Measurements from ENCODE around the gene TP73.

TP73 gene

GRCh38 chr1:3664700-3665375 lies 12.5 kb downstream of the TP73 start:
- Histone ChIP-seq H3K27me3 (ENCODE audit: insufficient read depth, low read depth) (peaks cover 94% of the 10 kb centered on the region), H3K79me2 (ENCODE audit: insufficient read depth, low read depth) (no peaks in the 10 kb centered on the region), H3K4me2 (no peak overlapping the region), H3K27ac (no peak overlapping the region), H2AFZ (ENCODE audit: low read depth) (no peak overlapping the region), H3K36me3 (ENCODE audit: insufficient read depth) (no peaks in the 10 kb centered on the region), H3K4me3 (IDR thresholded peaks at IDR 0.05; ENCODE audit: insufficient read depth, low read depth, low read length) (no peak overlapping the region), H3K9ac (no peak overlapping the region), H3K4me1 (ENCODE audit: low read depth, poor library complexity, severe bottlenecking) (peaks cover 6% of the 10 kb centered on the region), H4K20me1 (ENCODE audit: insufficient read depth) (no peaks in the 10 kb centered on the region)
- TF ChIP-seq, protein P1, sequence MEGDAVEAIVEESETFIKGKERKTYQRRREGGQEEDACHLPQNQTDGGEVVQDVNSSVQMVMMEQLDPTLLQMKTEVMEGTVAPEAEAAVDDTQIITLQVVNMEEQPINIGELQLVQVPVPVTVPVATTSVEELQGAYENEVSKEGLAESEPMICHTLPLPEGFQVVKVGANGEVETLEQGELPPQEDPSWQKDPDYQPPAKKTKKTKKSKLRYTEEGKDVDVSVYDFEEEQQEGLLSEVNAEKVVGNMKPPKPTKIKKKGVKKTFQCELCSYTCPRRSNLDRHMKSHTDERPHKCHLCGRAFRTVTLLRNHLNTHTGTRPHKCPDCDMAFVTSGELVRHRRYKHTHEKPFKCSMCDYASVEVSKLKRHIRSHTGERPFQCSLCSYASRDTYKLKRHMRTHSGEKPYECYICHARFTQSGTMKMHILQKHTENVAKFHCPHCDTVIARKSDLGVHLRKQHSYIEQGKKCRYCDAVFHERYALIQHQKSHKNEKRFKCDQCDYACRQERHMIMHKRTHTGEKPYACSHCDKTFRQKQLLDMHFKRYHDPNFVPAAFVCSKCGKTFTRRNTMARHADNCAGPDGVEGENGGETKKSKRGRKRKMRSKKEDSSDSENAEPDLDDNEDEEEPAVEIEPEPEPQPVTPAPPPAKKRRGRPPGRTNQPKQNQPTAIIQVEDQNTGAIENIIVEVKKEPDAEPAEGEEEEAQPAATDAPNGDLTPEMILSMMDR (conservative IDR thresholded peaks at IDR 0.05; ENCODE audit: low read depth, low read length), result no peak

GRCh38 chr1:3668148-3668547 lies 15.8 kb downstream of the TP73 start:
- Histone ChIP-seq H3K36me3 (ENCODE audit: insufficient read depth) (no peaks in the 10 kb centered on the region), H3K4me1 (ENCODE audit: low read depth, poor library complexity, severe bottlenecking) (peaks cover 6% of the 10 kb centered on the region), H3K27me3 (ENCODE audit: insufficient read depth, low read depth) (peaks cover 95% of the 10 kb centered on the region), H2AFZ (ENCODE audit: low read depth) (no peak overlapping the region), H3K4me2 (no peak overlapping the region), H3K4me3 (IDR thresholded peaks at IDR 0.05; ENCODE audit: insufficient read depth, low read depth, low read length) (no peak overlapping the region), H3K9ac (no peak overlapping the region), H4K20me1 (ENCODE audit: insufficient read depth) (no peaks in the 10 kb centered on the region), H3K79me2 (ENCODE audit: insufficient read depth, low read depth) (no peaks in the 10 kb centered on the region), H3K27ac (no peak overlapping the region)
- TF ChIP-seq, protein P1 (conservative IDR thresholded peaks at IDR 0.05; ENCODE audit: low read depth, low read length), result no peak

DNA sequence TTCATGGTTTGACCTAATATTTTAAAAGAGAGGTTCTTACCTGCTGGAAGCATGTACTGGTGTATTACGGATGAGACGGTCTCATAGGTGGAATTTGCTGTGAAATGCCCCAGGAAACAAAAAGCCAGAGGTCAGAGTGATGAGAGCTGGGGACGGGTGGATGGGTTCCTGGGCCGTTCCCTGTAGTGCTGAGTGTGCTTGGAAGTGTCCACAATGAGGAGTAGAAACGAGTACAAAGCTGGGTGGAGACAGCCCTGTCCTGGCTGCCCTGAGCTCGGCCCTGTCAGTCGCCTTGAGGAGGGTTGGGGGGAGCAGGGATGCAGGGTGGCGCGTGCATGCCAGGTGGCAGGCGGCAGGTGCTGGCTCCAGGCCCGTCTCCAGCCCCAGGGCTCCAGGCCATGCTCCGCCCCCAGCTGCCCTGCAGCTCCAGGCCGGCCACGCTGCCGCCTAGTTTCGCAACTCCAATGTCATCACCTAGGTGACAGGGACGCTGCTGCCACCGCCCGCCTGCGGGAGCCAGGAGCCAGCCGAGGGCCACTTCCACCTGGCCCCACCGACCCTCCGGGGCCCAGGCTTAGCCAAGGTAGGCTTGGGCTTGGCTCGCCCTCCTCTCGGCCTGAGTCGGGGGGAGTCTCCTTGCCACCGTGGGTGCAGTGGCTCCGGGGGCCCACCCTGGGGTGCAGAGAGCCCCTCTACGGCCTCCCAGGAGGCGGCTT lies 16.4 kb downstream of the TP73 start:
- no peaks in the 10 kb centered on the region for H3K36me3 ChIP-seq (ENCODE audit: insufficient read depth)
- no peak overlapping the region for H3K9ac ChIP-seq
- no peaks in the 10 kb centered on the region for H3K79me2 ChIP-seq (ENCODE audit: insufficient read depth, low read depth)
- peaks cover 95% of the 10 kb centered on the region for H3K27me3 ChIP-seq (ENCODE audit: insufficient read depth, low read depth)
- H3K27ac ChIP-seq, result no peak overlapping the region
- H3K4me3 ChIP-seq (IDR thresholded peaks at IDR 0.05; ENCODE audit: insufficient read depth, low read depth, low read length), result no peak overlapping the region
- H3K4me2 ChIP-seq, result no peak overlapping the region
- H4K20me1 ChIP-seq (ENCODE audit: insufficient read depth), result no peaks in the 10 kb centered on the region
- TF ChIP-seq, protein P1 (conservative IDR thresholded peaks at IDR 0.05; ENCODE audit: low read depth, low read length), result no peak
- no peak overlapping the region for H2AFZ ChIP-seq (ENCODE audit: low read depth)
- peaks cover 8% of the 10 kb centered on the region for H3K4me1 ChIP-seq (ENCODE audit: low read depth, poor library complexity, severe bottlenecking)

- no peaks in the 10 kb centered on the region for H3K79me2 ChIP-seq (ENCODE audit: insufficient read depth, low read depth)
- H3K27me3 ChIP-seq (ENCODE audit: insufficient read depth, low read depth), result peaks cover 95% of the 10 kb centered on the region
- H3K36me3 ChIP-seq (ENCODE audit: insufficient read depth), result no peaks in the 10 kb centered on the region
- no peaks in the 10 kb centered on the region for H4K20me1 ChIP-seq (ENCODE audit: insufficient read depth)
- no peak overlapping the region for H3K4me2 ChIP-seq
- H3K4me1 ChIP-seq (ENCODE audit: low read depth, poor library complexity, severe bottlenecking), result peaks cover 11% of the 10 kb centered on the region
- H2AFZ ChIP-seq (ENCODE audit: low read depth), result no peak overlapping the region
- no peak overlapping the region for H3K27ac ChIP-seq
- no peak overlapping the region for H3K4me3 ChIP-seq (IDR thresholded peaks at IDR 0.05; ENCODE audit: insufficient read depth, low read depth, low read length)
- TF ChIP-seq, protein P1 (conservative IDR thresholded peaks at IDR 0.05; ENCODE audit: low read depth, low read length), result no peak
- H3K9ac ChIP-seq, result no peak overlapping the region
Measured at GRCh38 chr1:3669421-3669821, 17.1 kb downstream of the TP73 start.

Data from KMS-11 (cell line).